Measurements from ENCODE around the gene EHMT1.

Gene EHMT1

GRCh38 chr9:137674307-137674975 lies 55.6 kb downstream of the EHMT1 start:
- no peak for DNase-seq

DNA sequence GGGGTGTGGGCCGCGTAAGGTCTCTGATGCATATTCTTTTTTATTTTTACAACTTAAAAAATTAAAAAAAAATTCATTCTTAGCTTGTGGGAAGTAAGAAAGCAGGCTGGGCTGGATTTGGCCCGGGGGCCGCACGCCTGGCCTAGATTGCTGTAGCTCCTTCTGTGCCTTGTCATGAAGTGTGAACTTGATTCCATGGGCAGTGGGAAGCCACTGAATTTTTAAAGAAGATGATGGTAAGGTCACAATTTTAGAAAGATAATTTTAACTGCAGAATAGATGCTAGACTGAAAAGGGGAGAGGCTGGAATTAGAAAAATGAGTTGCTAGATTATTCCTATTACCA lies 56.1 kb downstream of the EHMT1 start:
- DNase-seq: no peak

GRCh38 chr9:137676998-137677397 lies 58.2 kb downstream of the EHMT1 start:
- DNase-seq: no peak

DNA sequence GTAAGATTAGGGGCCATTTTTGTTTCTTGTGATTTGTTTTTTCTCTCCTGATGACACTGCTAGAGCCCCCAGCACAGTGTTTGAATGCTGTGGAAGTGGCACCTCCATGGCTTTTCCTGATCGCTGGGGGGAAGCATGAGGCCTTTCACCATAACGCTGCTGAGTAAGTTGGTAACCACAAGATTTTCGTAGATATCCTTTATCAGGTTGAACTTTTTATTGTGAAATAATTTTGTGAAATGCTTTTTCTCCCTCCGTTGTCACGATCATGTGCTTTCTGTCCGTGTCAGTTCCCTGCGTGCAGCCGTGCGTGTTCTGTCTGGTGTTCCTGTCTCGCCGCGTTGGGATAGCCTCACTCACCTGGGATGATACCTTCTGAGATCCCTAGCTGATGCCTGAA lies 59.4 kb downstream of the EHMT1 start:
- DNase-seq: no peak

DNA sequence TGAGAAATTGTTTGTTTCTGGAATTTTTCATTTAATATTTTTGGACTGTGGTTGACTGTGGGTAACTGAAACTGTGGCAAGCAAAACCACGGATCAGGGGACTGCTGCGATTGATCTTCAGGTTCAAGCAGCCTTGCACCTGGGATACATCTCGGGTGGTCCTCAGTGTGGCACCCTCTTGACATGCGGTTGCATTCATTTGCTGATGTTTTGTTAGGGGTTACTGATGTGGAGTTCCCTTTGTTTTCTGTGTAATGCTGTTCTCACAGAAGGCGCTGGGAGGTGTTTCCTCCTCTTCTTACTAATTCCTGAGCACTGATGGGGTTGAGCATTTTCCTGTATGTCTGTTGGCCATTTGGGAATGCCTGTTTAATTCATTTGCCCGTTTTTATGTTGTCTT lies 60.4 kb downstream of the EHMT1 start:
- no peak for DNase-seq

- DNase-seq: no peak
Observed at GRCh38 chr9:137679695-137680305, 61.0 kb downstream of the EHMT1 start.

- DNase-seq: no peak
Observed at GRCh38 chr9:137680444-137681358, 61.9 kb downstream of the EHMT1 start.

- DNase-seq: peak; percentile 79
Observed at GRCh38 chr9:137682428-137683105, 63.8 kb downstream of the EHMT1 start.

GRCh38 chr9:137683262-137683864 lies 64.6 kb downstream of the EHMT1 start:
- no peak for DNase-seq

DNA sequence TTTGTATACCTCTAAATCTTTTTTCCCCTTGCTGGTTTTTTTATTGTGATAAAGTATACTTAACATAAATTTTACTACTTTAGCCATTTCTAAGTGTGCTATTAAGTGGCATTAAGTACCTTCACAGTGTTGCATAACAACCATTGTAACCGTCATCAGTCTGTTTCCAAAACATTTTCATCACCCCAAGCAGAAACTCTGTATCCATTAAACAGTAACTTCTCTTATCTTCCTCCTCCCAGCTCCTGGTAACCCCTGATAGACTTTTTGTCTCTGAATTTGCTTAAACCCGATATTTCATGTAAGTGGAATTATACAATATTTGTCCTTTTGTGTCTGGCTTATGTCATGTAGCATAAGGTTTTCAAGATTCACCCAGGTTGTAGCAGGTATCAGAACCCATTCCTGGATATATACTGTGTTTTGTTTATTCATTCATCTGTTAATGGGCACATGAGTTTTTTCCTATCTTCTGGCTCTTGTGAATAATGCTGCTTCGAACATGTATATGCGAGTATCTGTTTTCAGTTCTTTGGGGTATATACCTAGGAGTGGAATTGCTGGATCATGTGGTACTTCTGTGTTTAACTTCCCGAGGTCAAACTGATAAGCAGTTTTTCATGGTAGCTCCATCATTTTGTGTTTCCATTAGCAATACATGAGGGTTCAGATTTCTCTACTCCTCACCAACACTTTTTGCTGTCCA lies 66.4 kb downstream of the EHMT1 start:
- DNase-seq: no peak

DNA sequence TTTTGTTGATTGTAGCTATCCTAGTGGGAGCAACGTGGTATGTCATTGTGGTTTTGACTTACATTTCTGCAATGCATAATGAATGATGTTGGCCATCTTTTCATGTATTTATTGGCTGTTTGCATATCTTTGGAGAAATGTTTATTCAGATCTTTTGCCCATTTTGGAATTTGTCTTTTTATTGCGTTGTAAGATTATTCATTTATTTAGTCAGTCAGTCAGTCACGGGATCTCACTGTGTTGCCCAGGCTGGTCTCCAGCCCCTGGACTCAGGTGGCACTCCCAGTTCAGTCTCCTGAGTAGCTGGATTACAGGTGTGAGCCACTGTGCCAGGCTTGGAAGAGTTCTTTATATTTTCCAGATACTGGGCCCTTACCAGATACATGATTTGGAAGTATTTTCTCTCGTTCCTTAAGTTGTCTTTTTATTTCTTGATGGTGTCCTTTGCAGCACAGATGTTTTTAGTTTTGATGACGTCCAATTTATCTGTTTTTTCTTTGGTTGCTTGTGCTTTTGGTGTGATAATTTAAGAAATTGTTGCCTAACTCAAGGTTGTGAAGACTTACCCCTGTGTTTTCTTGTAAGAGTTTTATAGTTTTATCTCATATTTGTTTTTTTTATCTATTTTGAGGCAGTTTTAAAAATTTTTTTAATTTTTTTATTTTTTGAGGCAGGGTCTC lies 67.1 kb downstream of the EHMT1 start:
- no peak for DNase-seq

GRCh38 chr9:137688261-137688660 lies 69.5 kb downstream of the EHMT1 start:
- no peak for DNase-seq

DNA sequence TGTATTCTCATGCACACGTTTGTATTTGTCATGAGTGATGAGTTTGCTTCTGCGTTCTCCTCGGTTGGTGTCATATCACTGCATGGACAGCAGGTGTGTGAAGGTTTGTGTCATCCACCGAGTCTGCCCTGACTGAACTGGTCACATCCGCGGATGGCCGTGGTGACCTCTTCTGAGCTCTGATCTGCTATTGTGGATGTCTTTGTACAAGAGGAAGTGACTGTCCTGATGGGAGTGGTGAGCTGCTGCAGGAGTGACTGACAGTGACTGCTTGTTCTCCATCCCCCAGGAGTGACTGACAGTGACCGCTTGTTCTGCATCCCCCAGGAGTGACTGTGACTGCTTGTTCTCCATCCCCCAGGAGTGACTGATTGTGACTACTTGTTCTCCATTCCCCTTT lies 69.9 kb downstream of the EHMT1 start:
- no peak for DNase-seq

GRCh38 chr9:137689745-137690529 lies 71.1 kb downstream of the EHMT1 start:
- no peak for DNase-seq

DNA sequence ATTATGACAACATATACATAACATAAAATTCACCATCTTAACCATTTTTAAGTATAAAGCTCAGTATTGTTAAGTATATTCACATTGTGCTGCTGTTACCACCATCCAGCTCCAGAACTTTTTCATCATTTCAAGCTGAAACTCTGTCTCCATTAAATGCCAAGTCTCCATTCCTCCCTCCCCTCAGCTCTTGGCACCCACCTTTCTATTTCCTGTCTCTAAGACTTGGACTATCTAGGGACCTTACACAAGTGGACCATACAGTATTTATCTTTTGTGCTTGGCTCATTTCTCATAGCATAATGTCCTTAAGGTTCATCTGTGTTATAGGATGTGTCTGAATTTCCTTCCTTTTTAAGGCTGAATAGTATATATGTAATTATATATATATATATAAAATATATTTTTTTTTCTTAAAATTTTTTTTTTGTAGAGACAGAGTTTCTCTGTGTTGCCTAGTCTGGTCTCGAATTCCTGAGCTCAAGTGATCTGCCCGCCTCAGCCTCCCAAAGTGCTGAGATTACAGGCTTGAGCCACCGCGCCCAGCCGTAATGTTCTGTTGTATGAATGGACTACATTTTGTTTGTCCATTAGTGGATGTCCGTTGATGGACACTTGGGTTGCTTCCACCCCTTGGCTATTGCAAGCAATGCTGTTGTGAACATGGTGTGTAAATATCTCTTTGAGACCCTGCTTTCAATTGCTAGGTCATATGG lies 72.3 kb downstream of the EHMT1 start:
- no peak for DNase-seq

- DNase-seq: no peak
Observed at GRCh38 chr9:137691646-137692351, 73.0 kb downstream of the EHMT1 start.

DNA sequence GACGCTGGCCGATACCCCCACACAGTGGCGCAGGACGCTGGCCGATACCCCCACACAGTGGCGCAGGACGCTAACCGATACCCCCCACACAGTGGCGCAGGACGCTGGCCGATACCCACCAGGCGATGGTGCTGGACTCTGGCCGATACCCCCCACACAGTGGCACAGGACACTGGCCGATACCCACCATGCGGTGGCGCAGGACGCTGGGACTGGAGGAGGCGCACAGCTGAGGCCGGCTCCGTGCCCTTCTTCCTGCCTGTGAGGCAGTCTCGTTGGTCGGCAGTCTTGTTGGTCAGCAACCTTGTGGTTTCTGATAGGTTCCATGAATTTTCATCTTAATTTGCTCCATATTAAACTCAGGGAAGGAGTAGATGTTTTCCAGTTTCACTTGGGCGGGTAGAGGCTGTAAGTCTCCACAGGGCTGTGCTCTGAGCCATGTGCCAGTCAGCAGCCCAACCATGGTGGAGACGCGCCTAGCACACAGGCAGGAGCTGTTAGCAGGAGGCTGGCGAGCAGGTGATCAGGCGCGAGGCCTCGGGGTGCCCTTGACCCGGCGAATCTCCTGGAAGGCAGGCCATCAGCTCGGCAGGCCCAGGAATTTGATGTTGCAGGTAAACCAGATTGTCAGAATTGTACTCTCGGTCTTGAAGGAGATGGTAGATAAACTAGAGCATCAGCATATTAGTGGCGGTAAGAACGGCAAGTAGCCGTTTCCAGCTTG lies 75.6 kb downstream of the EHMT1 start:
- no peak for DNase-seq

GRCh38 chr9:137694962-137695875 lies 76.4 kb downstream of the EHMT1 start:
- DNase-seq: no peak
